GM23248 (cell line): Measurements from ENCODE around the gene ABCA2. TPM values are rescaled to one million over a fixed set of nuclear protein-coding genes. Genes with fewer than 3 reads are reported as not detected.
A peak's percentile ranks its signal among the peaks of the same experiment; 100 is the strongest.
"Not testable (repeated sequence)": the region's sequence is repeated elsewhere in the genome, so short reads cannot be mapped to it uniquely, and the experiment has no call there.

ENCODE experiments used
- DNase-seq: peaks from one replicate; pipeline ENCODE4 v3.0.0-alpha.2; 2015
- H2AFZ ChIP-seq: fragments of 200-600 bp; sonication (generic); 2 replicates; pipeline ENCODE4 v1.6.1; 2016; ENCODE audit warnings: antibody characterized with exemption
- H3F3A ChIP-seq: fragments of 200-600 bp; sonication (generic); 2 replicates; pipeline ENCODE4 v1.6.1; 2016; ENCODE audit warnings: mild to moderate bottlenecking, antibody characterized with exemption, mixed run types; ENCODE audit not compliant: insufficient read depth
- H3K27ac ChIP-seq: fragments of 200-600 bp; sonication (generic); 2 replicates; pipeline ENCODE4 v1.5.1; 2016; ENCODE audit warnings: mild to moderate bottlenecking
- H3K27me3 ChIP-seq: fragments of 200-600 bp; sonication (generic); replicated peaks from 2 replicates; pipeline ENCODE4 v1.6.1; 2016; ENCODE audit warnings: mild to moderate bottlenecking; ENCODE audit not compliant: insufficient read depth
- H3K36me3 ChIP-seq: fragments of 200-600 bp; sonication (generic); 2 replicates; pipeline ENCODE4 v1.6.1; 2016; ENCODE audit warnings: low read depth, mild to moderate bottlenecking
- H3K4me1 ChIP-seq: fragments of 200-600 bp; sonication (generic); 2 replicates; pipeline ENCODE4 v1.6.1; 2016; ENCODE audit warnings: mild to moderate bottlenecking; ENCODE audit not compliant: insufficient read depth
- H3K4me2 ChIP-seq: fragments of 200-600 bp; sonication (generic); one replicate; pipeline ENCODE4 v1.6.1; 2016; ENCODE audit warnings: mild to moderate bottlenecking; ENCODE audit not compliant: unreplicated experiment
- H3K4me3 ChIP-seq: fragments of 200-600 bp; sonication (generic); 2 replicates; pipeline ENCODE4 v1.5.1; 2016; ENCODE audit warnings: mild to moderate bottlenecking
- H3K79me2 ChIP-seq: fragments of 200-600 bp; sonication (generic); 2 replicates; pipeline ENCODE4 v1.6.1; 2016; ENCODE audit warnings: mild to moderate bottlenecking; ENCODE audit not compliant: insufficient read depth
- H3K9ac ChIP-seq: fragments of 200-600 bp; sonication (generic); 2 replicates; pipeline ENCODE4 v1.6.1; 2016; ENCODE audit warnings: mild to moderate bottlenecking
- H3K9me2 ChIP-seq: fragments of 200-600 bp; sonication (generic); 2 replicates; pipeline ENCODE4 v1.6.1; 2016; ENCODE audit warnings: mixed run types, mild to moderate bottlenecking, moderate library complexity; ENCODE audit not compliant: insufficient read depth
- H3K9me3 ChIP-seq: fragments of 200-600 bp; sonication (generic); one replicate; pipeline ENCODE4 v1.6.1; 2017; ENCODE audit warnings: low read depth
- H4K20me1 ChIP-seq: fragments of 200-600 bp; sonication (generic); 2 replicates; pipeline ENCODE4 v1.6.0; 2016; ENCODE audit not compliant: insufficient read depth
- EZH2 ChIP-seq: fragments of 200-600 bp; sonication (generic); IDR thresholded peaks from 2 replicates; pipeline ENCODE4 v1.6.1; 2018; ENCODE audit warnings: antibody characterized with exemption, mild to moderate bottlenecking; ENCODE audit not compliant: insufficient read depth, poor library complexity, severe bottlenecking
- EZH2phosphoT487 ChIP-seq: fragments of 200-600 bp; sonication (generic); IDR thresholded peaks from 2 replicates; pipeline ENCODE4 v1.6.1; 2018; ENCODE audit warnings: antibody characterized with exemption, moderate library complexity, mild to moderate bottlenecking, low read depth; ENCODE audit not compliant: insufficient read depth
- WGBS, 2 experiments: methylation state at CpG; one replicate each; pipeline ENCODE4 v1.1.6; 2015 to 2017; ENCODE audit warnings: low lambda C conversion rate in 2 of 2, low coverage in 1 of 2; ENCODE audit errors: missing lambda C conversion rate in 2 of 2; 5-methylcytosine and 5-hydroxymethylcytosine counted together
- in situ Hi-C: fragments of 300-500 bp; cut with MboI; formaldehyde crosslinking; loops from 2 replicates; pipeline ENCODE4 v1.15.0; 2020
- polyA plus RNA-seq: library from polyadenylated mRNA; unstranded; fragments of >200 nt; fragmentation: Nextera tagmentation; extraction: Ambion mirVana; gene quantifications from 2 replicates; pipeline ENCODE4 v1.2.1, GENCODE V29; 2016
- total RNA-seq: library from RNA; depleted of rRNA; stranded (reverse); fragments of >200 nt; shearing (Covaris generic); gene quantifications from 2 replicates; pipeline ENCODE4 v1.2.3, GENCODE V29; 2014

Gene ABCA2
- total and polyA plus RNA-seq, 2 experiments from 2014 or later, result 21.1 to 33.2 TPM

DNA sequence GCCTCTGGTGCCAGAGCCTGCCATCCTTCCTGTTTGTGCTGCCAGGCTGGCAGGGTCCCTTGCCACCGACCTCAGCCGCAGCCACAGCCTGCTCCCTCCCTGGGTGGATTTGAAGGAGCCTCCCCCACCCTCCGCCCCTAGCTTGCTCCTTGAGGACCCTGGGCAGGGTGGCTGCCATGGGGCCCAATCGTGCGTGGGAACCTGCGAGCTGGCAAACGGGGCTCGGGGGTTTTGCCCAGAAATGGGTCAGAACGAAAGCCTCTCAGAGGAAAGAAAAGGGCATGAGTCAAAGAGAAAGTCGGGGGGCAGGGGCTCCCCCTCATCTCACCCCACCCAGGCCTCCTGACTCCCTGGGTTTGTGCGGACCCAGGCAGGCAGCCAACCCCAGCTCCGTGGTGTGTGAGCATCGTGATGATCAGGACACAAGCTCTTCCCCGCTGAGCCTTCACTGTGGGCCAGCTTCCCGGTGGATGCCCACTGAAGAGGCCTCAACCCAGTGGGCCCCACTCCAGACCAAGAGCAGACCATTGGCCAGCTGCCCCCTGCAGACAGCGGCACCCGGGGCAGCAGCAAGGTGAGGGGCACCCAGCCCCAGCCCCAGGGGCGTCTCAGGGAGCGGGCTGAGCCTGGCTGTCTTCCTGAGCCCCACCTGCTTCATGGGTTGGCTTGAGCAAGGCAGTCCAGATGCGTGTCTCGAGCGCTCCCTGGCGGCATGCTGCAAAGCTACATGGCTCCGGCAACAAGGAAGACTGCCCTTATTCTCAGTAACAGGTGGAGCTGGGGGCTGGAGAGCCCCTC, 6.9 kb upstream of the ABCA2 start:
- Histone ChIP-seq H3K4me2 (no peak overlapping the region), H2AFZ (no peak overlapping the region), H3K36me3 (no peaks in the 10 kb centered on the region), H3K4me1 (no peaks in the 10 kb centered on the region), H3K9me3 (no peaks in the 10 kb centered on the region), H3F3A (no peaks in the 10 kb centered on the region), H3K27me3 (no peaks in the 10 kb centered on the region), H3K9ac (no peak overlapping the region), H3K4me3 (no peak overlapping the region), H3K79me2 (no peaks in the 10 kb centered on the region), H4K20me1 (no peaks in the 10 kb centered on the region), H3K27ac (no peak overlapping the region), H3K9me2 (no peaks in the 10 kb centered on the region)
- TF ChIP-seq EZH2phosphoT487 (no peak), EZH2 (no peak)
- DNase-seq, result peak; percentile 87
- in situ Hi-C loops, result loop anchor here (10.0 kb wide), 1 partner anchor 260 kb away; no protein-coding TSS in a partner anchor
- 8 to 11% methylated on average over 18 to 24 of the region's 24 CpGs for WGBS, 2 experiments

DNA sequence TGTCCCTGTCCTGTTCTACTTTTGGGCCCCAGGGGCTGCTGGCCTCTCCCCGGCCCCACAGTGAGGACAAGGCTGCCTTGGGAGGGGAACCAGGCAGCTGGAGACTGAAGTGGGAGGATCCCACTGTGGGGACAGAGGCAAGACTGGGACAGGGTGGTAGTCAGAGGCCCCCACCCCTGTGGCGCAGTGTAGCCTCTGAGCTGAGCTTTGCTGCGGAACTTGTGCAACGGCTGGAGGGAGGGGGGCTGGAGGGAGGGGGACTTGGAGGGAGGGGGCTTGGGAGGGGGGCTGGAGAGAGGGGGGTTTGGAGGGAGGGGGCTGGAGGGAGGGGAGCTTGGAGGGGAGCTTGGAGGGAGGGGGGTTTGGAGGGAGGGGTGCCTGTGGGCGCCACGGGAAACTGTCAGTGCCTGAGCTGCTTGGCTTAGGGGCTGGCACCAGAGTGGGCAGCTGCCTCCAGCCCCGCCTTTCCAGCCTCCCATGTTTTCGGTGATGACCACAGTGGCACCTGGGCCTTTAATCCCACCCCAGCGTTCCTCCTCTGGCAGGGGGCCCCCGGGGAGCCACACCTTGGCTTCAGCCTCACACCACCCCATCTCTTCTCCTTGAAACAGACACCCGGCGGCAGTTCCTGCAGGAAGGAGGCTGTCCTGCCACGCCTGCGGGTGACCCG, 6.1 kb upstream of the ABCA2 start:
- Histone ChIP-seq H3K4me2 (no peak overlapping the region), H3K9me2 (no peaks in the 10 kb centered on the region), H3K36me3 (no peaks in the 10 kb centered on the region), H3F3A (no peaks in the 10 kb centered on the region), H3K9me3 (no peaks in the 10 kb centered on the region), H3K9ac (no peak overlapping the region), H4K20me1 (no peaks in the 10 kb centered on the region), H2AFZ (no peak overlapping the region), H3K4me3 (no peak overlapping the region), H3K4me1 (no peaks in the 10 kb centered on the region), H3K27me3 (no peaks in the 10 kb centered on the region), H3K79me2 (no peaks in the 10 kb centered on the region), H3K27ac (no peak overlapping the region)
- 38 to 52% methylated on average over 10 to 15 of the region's 15 CpGs for WGBS, 2 experiments
- in situ Hi-C loops, result loop anchor here (10.0 kb wide), 1 partner anchor 259 kb away; no protein-coding TSS in a partner anchor
- TF ChIP-seq EZH2 (no peak), EZH2phosphoT487 (no peak)
- DNase-seq, result no peak

DNA sequence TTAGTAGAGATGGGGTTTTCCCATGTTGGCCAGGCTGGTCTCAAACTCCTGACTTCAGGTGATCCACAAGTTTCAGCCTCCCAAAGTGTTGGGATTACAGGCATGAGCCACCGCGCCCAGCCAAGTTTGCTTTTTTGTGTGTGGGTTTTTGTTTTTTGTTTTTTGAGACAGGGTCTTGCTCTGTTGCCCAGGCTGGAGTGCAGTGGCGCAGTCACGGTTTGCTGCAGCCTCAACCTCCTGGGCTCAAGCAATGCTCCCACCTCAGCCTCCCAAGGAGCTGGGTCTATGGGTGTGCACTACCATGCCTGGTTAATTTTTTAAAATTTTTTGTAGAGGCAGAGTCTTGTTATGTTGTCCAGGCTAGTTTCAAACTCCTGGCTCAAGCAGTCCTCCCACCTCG, 5.4 kb upstream of the ABCA2 start:
- not testable (repeated sequence) for DNase-seq, H4K20me1 ChIP-seq, H3K36me3 ChIP-seq, H3K27me3 ChIP-seq, H3K4me2 ChIP-seq, H3K4me1 ChIP-seq, H3K27ac ChIP-seq, H3F3A ChIP-seq, H3K9me2 ChIP-seq, H3K79me2 ChIP-seq, H3K9ac ChIP-seq, H3K9me3 ChIP-seq, H3K4me3 ChIP-seq, H2AFZ ChIP-seq
- 87 to 94% methylated on average over 5 of the region's 5 CpGs for WGBS, 2 experiments
- in situ Hi-C loops, result loop anchor here (10.0 kb wide), 1 partner anchor 259 kb away; no protein-coding TSS in a partner anchor

DNA sequence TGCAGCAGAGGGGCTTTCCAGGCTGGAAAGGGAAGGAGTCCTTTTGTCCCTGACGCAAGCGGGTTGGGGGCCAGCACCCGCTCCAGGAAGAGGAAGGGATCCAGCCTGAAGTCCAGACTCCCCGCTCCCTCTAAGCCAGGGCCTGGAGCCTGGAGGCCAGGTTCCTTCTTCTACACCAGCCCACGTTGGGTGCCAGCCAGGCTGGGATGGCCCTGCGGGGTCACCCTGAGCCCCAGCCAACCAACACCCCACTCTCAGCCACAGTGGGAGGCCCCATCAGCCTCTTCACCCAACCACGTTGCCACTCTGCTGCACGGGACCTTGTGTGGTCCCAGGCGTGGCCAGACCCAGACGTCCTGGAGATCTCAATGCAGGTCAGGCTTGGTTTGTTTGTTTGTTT, 4.8 kb upstream of the ABCA2 start:
- H3K36me3 ChIP-seq, result no peaks in the 10 kb centered on the region
- H3K4me1 ChIP-seq, result no peaks in the 10 kb centered on the region
- no peak overlapping the region for H3K4me2 ChIP-seq
- H4K20me1 ChIP-seq, result no peaks in the 10 kb centered on the region
- TF ChIP-seq EZH2 (no peak), EZH2phosphoT487 (no peak)
- WGBS, 2 experiments, result 89% methylated on average over 8 to 10 of the region's 10 CpGs
- no peak overlapping the region for H3K27ac ChIP-seq
- H3K9ac ChIP-seq, result no peak overlapping the region
- no peaks in the 10 kb centered on the region for H3K9me3 ChIP-seq
- no peak overlapping the region for H2AFZ ChIP-seq
- H3F3A ChIP-seq, result no peaks in the 10 kb centered on the region
- no peaks in the 10 kb centered on the region for H3K9me2 ChIP-seq
- H3K79me2 ChIP-seq, result no peaks in the 10 kb centered on the region
- in situ Hi-C loops, result loop anchor here (10.0 kb wide), 1 partner anchor 258 kb away; no protein-coding TSS in a partner anchor
- H3K4me3 ChIP-seq, result no peak overlapping the region
- DNase-seq, result no peak
- H3K27me3 ChIP-seq, result no peaks in the 10 kb centered on the region
